Left cardiac atrium (tissue), 4 donors: ENCODE results near the gene KCNIP4. TPM values are rescaled to one million over a fixed set of nuclear protein-coding genes. Genes with fewer than 3 reads are reported as not detected.

Source experiments
- ATAC-seq, 2 donors: fragments of 200-7000 bp; cut with Tn5 transposase; one replicate each; pipeline ENCODE4 v1.9.1; 2020; ENCODE audit warnings: mild to moderate bottlenecking in 2 of 2, moderate library complexity in 2 of 2
- DNase-seq: peaks from one replicate; pipeline ENCODE4 v3.0.0-alpha.2; 2020
- intact Hi-C, 2 donors: fragments of 100-400 bp; cut with DNase I; formaldehyde crosslinking; loops; one replicate each; pipeline versions ENCODE4 v1.14.1 to v1.15.1; 2022 to 2023
- total RNA-seq, 2 donors: library from RNA; stranded (reverse); fragmentation: NEBNext Ultra II Directional; extraction: Animal tissue kit (Norgen Biotek cat#: 25700); gene quantifications; one replicate each; pipeline ENCODE4 v1.2.1, GENCODE V29; 2021
- donor health status: DM: no; HTN: yes; CAD: no.
- donor health status: DM: no; HTN: yes; CAD: no; lungs with severe emphysema.
- donor health status: DM: yes; HTN: yes; CAD: no.
- donor health status: Dilated cardiomyopathy.

Gene KCNIP4
- total RNA-seq, 2 donors from 2014 or later = not detected

DNA sequence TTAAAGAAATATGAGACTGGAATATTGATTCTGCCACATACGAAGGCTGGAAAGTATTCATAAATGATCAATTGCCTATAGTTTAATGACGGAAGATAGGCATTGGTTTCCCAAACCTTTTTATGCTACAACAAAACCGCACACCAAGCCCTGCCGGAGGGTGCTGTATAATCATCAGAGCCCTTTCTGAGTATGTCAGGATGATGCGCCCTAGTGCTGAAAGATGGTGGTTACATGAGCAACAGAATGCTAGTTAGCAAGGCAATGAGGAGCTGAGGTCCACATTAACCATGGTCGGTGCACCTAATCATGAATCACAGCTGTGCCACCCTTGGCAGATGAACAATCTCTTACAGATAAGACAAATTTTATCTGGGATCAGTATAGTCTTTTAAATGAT is 757.3 kb downstream of the KCNIP4 start:
- intact Hi-C loops = no loop called here
- no peak for ATAC-seq
- DNase-seq = no peak

DNA sequence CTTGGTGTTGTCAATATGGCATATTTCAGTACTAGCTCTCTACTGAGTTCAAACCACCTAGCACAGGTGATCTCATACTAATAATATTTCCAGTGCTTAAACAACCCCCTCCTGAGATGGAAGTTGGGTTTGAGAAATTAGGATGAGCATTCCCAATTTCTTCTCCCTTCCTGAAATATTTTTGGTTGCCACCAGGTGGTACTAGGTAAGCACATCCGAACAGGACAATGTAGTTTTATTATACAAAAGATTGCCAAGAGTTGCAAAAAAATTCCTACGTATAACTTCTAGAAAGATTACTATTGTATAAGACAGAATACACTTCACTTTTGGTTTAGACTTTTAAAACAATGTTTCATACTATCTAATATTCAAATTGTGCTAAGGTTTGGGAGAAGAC is 763.8 kb downstream of the KCNIP4 start:
- DNase-seq (no peak), ATAC-seq (no peak)
- intact Hi-C loops = no loop called here

DNA sequence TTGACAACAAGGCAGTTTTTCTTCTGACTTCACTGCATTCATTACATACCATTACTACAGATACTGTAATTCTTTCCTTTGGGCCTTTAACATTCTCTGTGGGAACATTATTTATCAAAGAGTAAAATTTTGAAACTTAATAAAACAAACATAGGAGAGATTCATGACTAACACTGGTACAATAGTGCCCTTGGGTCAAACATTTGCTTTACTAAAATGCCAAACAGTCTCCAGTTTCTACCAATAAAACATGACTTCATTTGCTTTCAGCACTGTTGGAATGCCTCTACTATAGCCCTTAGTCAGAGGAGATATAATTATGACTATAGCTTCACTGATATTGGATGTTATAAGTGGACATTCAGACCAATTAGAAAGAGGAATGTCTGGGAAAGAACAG is 766.9 kb downstream of the KCNIP4 start:
- DNase-seq = no peak
- no peak for ATAC-seq
- intact Hi-C loops = no loop called here

DNA sequence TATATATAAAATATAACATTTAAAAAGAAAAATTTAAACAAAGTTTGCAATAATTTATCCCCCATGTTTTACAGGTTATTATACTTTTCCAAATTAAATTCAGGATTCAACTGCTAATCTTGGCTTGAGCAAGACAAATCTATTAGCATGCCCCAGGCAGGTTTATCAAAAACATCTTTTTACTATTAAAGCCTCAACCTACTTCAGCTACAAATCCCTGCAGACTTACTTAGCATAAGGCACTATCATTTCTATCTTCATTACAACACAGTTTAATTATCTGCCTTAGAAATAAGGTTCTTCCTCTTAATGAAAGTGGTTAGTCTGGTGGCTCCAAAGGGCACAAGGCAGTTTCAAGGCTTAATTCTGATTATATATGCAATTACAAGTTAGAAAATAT is 770.7 kb downstream of the KCNIP4 start:
- DNase-seq (no peak), ATAC-seq (no peak)
- intact Hi-C loops = no loop called here

DNA sequence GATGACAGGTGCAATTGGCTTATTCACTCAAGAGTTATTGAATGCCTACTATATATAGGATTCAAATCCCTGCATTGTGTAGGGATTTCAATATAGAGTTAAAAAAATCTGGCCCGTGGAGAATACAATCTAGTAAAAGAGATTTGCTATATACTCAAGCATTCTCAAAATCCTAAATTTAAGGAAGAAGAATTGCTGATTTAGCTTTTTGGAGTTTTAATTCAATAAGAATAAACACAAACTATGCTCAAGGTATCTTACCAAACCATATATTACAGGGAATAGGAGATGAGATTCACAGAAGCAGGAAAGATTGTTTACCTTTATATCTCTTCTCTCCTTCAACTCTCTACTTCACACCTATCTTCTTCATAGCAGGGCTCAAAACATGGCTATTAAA is 771.5 kb downstream of the KCNIP4 start:
- intact Hi-C loops = no loop called here
- DNase-seq (no peak), ATAC-seq (no peak)

DNA sequence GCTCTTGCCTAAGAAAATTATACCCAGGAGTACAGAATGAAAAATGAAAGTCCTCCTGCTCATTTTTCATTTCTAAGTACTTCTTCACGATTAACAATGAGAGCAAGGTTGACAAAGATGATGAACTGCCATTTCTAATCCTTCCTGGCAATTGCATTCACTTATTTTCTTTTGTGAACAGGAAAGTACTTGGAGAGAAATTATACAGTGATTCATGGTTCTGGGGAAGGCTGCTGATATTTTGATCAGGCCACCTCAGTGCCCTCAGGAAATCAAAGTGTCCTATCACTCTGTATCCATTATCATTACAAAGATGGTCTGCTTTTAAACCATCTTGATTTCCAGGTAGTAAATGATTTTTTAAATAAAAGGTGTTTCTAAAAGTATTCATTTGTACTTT is 780.9 kb downstream of the KCNIP4 start:
- ATAC-seq = no peak
- intact Hi-C loops = no loop called here
- no peak for DNase-seq

DNA sequence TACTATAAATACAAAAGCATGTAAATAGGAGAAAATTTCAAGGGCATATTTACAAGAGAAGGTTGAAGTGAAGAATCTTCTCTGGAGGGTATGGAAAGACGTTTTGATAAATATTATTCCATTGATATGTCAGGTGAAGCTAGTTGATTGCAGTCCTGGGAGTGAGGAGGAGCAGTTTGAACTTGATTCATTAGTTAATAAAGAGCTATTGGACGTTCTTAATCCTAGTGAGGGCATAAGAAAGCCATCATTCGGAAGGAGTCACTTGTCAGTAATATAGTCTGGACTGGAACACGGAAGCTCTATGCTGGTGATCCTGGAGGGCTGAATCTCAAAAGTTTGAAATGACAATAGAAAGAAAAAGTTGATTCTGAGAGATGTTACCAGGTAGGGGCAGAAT is 793.2 kb downstream of the KCNIP4 start:
- no peak for DNase-seq
- intact Hi-C loops = no loop called here
- ATAC-seq = no peak

DNA sequence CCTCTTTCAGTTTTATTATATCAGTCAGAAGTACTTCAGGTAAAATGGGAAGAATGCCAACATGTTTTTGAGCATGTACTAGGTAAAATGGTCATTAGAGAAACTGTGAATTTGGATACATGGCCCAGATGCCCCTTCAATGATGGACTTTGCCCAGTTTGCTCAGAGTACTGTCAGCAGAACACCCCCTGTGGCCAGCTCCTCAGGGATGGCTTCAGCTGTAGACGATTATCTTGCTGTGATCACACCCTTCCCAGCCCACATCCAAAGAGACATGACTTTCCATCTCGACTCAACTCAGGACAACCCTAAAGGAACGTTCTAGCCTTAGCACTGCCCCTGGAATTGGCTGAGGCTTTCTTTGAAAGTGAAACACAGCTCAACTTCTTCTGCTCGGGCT is 809.2 kb downstream of the KCNIP4 start:
- no peak for ATAC-seq
- intact Hi-C loops = no loop called here
- DNase-seq = no peak

DNA sequence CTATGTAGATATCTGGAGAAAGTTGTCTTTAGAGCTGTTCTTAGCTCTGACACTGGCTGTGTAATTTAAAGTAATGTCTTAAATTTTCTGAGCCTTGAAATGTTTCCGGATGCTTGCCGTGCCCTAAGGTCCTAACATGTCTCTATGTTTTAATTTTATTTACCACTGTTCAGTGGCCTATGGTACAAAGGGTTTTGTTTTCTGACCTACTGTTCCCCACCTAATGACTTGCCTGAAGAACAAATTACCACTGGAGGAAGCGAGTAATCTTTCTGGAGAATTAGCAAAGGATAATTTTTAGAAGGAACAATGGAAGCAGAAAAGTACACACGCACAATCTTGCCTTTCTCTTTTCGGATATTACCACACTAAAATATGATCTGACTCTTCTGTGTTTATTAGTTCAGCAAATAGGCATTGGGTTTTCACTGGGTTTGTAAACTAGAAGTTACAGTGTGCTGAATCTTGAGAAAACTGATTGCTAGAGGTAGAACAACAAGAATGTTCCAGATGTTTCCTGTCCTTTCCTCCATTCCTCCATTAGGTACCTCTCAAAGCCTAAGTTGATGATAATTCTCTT is 812.4 kb downstream of the KCNIP4 start:
- ATAC-seq = no peak
- intact Hi-C loops = no loop called here
- DNase-seq = no peak

DNA sequence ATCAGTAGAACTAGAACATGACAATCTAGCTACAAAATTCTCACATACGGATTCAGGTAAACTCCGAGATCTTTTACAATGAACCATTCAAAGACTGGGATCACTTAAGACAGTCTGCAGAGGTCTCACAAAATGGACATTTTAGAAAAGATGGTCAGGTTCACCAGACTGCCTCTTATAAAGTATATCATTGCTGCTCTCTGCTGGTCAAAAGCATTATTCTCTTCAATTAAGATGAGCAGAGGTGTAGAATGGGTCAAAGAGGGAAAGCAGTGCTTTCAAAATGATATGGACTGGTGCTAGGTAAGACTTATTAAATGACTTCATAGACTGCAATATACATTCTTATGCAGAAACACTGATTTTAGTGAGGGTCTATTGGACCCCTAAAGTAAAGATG is 813.6 kb downstream of the KCNIP4 start:
- ATAC-seq (peak in 1 of 2 donors; percentile 14), DNase-seq (no peak)
- intact Hi-C loops = no loop called here

DNA sequence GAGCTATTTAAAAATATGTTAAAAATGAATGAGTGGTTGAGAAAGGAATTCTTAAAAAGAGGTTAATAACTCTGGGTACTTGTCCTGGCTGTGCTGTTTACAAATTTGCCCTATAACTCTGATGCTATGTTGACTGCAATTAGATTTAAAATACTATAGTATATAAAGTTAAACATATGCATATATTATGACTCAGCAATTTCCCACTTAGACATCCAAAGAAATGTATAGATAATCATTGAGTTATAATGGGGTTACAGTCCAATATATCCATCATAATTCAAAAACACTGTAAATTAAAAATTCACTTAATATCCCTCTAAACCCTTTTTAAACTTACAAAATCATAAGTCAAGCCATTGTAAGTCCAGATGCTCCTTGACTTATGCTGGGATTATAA is 818.0 kb downstream of the KCNIP4 start:
- intact Hi-C loops = no loop called here
- ATAC-seq (no peak), DNase-seq (no peak)

DNA sequence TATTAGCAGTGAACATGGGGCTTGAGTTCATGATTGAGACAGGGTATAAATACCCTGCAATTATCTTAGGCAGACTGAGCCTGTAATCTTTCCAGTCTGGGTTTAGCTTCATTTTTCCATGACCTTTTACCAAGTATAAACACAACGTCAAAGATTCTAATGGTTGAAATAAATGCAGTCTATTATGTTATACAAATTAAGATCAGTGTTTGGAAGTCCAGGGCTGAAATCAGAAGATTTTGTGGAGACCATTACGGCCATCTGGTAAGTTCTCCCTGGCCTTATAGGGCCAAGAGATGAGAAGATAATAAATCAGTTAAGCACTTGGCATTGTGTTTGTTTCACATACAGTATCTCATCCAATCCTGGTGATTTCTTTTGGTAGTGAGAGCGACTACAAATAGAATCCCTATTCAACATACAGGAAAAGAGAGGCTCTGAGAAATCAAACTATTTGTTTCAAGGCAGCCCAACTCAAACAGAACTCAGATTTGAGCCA is 822.5 kb downstream of the KCNIP4 start:
- DNase-seq = no peak
- ATAC-seq = no peak
- intact Hi-C loops = no loop called here

DNA sequence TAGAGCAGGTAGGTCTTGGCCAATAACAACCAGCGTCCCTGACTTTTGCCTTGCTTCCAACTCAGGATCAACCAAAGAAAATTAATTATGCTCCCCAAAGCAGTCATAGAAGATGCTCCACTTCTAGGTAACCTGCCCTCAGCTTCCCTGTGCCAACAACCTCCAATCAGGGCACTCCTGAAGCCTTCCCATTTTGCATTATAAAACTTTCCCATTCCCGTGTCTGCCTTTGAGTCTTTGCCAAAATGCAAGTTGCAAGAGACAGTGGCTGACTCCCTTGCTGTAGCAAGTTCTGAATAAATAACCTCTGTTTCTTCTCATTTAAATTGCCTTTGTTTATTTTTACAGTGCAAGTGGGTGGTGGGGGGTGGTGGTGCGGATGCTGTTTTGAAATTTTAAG is 830.3 kb downstream of the KCNIP4 start:
- ATAC-seq (no peak), DNase-seq (no peak)
- intact Hi-C loops = no loop called here

DNA sequence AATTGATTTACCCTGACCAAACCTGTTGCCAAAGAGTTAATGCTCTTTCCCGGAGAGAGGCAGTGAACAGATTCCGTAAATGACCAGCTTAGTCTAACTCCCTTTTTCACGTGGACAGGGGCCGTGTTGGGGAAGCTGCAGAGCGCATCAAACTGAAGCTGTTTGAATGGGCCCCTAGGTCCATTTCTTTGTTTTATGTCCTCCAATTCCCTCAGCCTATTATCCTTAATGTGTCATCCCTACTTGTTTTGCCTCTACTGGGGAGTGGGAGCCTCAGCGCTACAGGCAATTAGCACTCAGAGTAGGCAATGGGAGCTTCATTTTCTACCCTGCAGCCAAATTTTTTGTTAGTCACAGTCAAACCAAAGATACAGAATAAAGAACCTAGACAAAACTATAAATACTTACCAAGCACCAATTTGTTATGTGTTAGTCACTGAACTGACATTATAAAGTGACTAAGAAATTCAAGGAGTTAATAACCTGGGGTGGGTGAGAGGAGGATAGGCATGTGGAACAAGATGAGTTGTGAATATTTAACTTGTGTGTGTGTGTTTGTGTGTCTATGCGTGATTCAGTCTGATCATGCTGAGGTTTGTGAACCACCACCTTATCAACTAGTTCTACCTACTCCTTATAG is 830.9 kb downstream of the KCNIP4 start:
- no peak for ATAC-seq
- intact Hi-C loops = no loop called here
- no peak for DNase-seq

DNA sequence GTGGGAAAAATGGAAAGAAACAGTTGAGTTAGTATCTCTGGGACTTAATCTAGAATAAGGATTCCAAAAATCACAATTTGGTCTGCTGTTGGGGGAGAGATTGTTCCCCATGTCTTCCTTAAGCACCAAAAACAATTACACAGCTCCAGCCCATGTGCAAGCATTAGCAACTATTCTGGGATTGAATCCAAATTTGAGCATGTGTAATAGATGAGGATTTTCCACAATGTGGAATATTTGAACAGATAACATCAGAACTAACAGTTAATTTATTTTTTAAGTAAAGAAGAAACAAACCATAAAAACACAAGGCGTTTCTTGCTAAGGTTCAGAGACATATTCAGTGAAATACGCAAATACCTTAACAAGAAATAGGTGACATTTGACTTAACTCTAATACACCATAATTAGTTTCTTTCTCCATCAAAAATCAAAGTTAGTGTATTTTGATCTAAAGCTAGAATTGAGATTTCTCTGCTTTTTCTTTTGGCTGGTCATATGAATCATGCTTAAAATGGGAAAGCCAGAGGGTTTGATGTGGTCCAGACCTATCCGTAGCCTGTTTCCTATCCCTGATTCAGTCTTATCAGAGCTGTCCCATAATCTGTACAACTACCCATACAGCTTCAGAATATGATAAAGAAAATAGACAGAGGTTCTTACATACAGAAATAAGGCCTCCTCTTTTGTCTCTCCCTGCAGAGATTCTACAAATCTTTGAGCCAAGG is 834.9 kb downstream of the KCNIP4 start:
- ATAC-seq (peak in 1 of 2 donors; percentile 83), DNase-seq (no peak)
- intact Hi-C loops = no loop called here

DNA sequence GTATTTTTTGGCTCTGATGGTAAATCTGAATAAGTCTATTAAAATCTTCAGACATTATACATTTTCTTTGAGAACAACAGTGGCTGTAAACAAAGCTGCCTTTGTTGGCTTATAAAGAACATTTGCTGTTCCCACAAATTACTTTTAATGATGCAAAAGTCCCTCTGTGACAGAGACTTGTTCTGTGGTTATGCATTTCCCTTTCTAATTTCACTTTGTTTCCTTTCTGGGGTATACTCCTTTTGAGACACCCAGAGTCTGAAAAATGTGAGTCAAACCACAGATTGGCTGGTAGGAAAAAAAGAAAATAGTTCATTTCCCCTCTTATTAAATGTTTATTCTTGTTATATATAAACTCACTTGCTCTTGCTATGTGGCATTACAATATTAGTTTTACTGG is 845.9 kb downstream of the KCNIP4 start:
- DNase-seq (no peak), ATAC-seq (no peak)
- intact Hi-C loops = no loop called here

DNA sequence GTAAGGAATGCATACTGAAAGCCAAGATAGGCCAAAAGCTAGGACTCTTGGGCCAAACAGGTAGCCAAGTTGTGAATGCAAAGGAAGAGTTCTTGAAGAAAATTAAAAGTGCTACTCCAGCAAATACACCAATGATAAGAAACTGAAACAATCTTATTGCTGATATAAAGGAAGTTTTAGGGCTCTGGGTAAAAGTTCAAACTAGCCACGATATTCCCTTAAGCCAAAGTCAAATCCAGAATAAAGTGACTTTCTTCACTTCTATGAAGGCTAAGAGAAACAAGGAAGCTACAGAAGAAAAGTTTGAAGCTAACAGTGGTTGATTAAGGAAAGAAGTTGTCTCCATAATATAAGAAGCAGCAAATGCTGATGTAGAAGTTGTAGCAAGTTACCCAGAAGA is 850.7 kb downstream of the KCNIP4 start:
- intact Hi-C loops = no loop called here
- DNase-seq = no peak
- ATAC-seq = no peak

DNA sequence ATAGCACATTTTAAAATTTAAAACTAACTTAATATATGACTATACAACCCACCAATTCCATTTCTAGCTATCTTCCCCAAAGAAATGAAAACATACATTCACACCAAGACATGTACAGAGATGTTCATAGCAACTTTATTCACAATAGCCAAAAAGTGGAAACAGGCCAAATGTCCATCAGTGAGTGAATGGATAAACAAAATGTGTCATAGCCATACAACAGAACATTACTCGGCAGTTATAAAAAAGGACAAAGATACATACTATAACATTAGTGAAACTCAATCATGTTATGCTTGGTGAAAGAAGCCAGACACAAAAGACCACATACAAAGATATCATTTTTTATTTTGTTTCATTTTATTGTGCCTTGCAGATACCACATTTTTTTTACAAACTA is 851.5 kb downstream of the KCNIP4 start:
- ATAC-seq (no peak), DNase-seq (no peak)
- intact Hi-C loops = no loop called here

DNA sequence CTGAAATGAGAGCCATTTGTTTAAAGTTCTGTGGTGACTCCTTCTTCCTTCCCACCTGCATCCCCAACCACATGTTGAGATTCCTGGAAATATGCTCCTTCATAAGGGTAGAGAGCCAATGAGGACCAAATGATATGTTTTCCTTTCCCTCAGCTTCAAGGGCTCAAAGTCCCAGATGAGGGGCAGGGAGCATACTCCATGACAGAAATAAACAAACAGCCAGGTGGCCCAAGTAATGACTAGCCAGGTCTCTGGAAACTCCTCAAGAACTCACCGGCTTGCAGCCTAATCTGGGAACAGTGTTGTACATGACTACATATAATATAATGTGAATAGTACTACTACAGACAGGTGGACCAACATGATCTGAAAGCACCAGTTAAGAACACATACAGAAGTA is 856.0 kb downstream of the KCNIP4 start:
- DNase-seq = no peak
- intact Hi-C loops = no loop called here

DNA sequence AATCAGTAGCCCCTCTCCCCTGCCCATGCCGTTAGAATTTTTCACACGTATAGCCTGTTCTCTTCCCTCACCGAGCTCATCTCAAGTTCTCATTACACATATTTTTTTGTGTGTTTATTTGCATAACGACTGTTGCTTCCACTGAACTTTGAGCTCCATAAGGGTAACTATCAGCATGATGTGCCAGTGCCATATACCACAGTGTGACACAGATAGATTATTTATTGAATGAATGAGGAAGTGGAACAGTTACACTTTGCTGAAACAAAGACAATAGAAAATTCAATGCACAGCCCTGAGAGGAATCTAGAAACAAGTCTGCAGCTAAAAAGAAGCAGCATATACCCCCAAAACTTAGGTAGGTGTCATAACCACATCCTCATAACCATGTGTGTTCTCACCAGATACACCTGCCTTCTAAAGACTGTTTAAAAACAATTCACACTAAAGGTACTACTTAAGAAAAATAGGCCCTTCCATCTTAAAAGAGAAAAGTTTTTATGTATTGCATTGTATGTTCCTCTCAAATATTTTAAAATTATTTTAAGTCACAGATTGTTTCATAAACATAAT is 858.4 kb downstream of the KCNIP4 start:
- no peak for DNase-seq
- intact Hi-C loops = no loop called here
- no peak for ATAC-seq

More for the DNA sequence above, 856.0 kb downstream of the KCNIP4 start:
- ATAC-seq = no peak
